GM12878 (cell line): Measurements from ENCODE around the gene RGS6. TPM values are rescaled to one million over a fixed set of nuclear protein-coding genes. Genes with fewer than 3 reads are reported as not detected.

Experiments
- ATAC-seq: fragments of 200-7000 bp; cut with Tn5 transposase; 3 replicates; pipeline ENCODE4 v1.9.1; 2020; ENCODE audit warnings: mild to moderate bottlenecking, moderate library complexity
- BruUV-seq: library from RNA; stranded (reverse); fragments of 400-500 nt; replicated peaks from 2 replicates; lab custom pipeline; 2021; lab: Mats Ljungman, UMichigan
- CTCF ChIA-PET: fragments of 300-600 bp; sonication (Branson Sonifier 250); formaldehyde crosslinking; extraction: SDS; loops from one replicate; lab custom pipeline; 2021; ENCODE audit warnings: inconsistent platforms; lab: Yijun Ruan, JAX
- POLR2A ChIA-PET: fragments of 350-600 bp; formaldehyde crosslinking; extraction: SDS; loops from one replicate; lab custom pipeline; 2021; ENCODE audit warnings: inconsistent platforms; lab: Charles Lee
- RAD21 ChIA-PET: fragments of 300-600 bp; sonication (Branson Sonifier 250); formaldehyde crosslinking; loops from one replicate; lab custom pipeline; 2023; ENCODE audit warnings: antibody characterized with exemption; ENCODE audit not compliant: unreplicated experiment; lab: Charles Lee
- SMC1A ChIA-PET: fragments of 300-600 bp; sonication (Branson Sonifier 250); formaldehyde crosslinking; loops from one replicate; lab custom pipeline; 2023; ENCODE audit not compliant: unreplicated experiment, uncharacterized antibody; lab: Charles Lee
- DNase-seq: peaks from one replicate; pipeline ENCODE4 v3.0.0-alpha.2; 2011; ENCODE audit warnings: low read depth, low spot score
- FAIRE-seq: peaks from 3 replicates; lab custom pipeline; 2011; peaks lifted over from hg19 to GRCh38; lab: Jason Lieb, UNC
- H2AFZ ChIP-seq: 2 replicates; pipeline ENCODE4 v1.6.0; 2011; ENCODE audit warnings: low read depth, low read length, control low read depth; ENCODE audit not compliant: control insufficient read depth
- H3K27ac ChIP-seq: 2 replicates; pipeline ENCODE4 v1.5.1; 2011; ENCODE audit warnings: control low read depth; ENCODE audit not compliant: control insufficient read depth, insufficient read depth
- H3K27me3 ChIP-seq, 2 experiments: replicated peaks in 1 of 2; 2 replicates each; pipeline versions ENCODE4 v1.6.0 to v1.6.1; 2011; ENCODE audit warnings: low read length in 1 of 2; ENCODE audit not compliant: control insufficient read depth in 2 of 2, insufficient read depth in 2 of 2
- H3K36me3 ChIP-seq, 2 experiments: 2 replicates each; pipeline ENCODE4 v1.5.1; 2011; ENCODE audit warnings: low read length in 1 of 2; ENCODE audit not compliant: control insufficient read depth in 2 of 2, insufficient read depth in 2 of 2
- H3K4me1 ChIP-seq: 2 replicates; pipeline ENCODE4 v1.6.1; 2011; ENCODE audit warnings: mild to moderate bottlenecking, low read length, moderate library complexity, mixed read lengths; ENCODE audit not compliant: control insufficient read depth, insufficient read depth
- H3K4me2 ChIP-seq: 2 replicates; pipeline ENCODE4 v1.6.0; 2011; ENCODE audit warnings: control low read depth; ENCODE audit not compliant: control insufficient read depth, insufficient read depth
- H3K4me3 ChIP-seq: fragments of 200-600 bp; sonication (generic); 2 replicates; pipeline ENCODE4 v1.5.1; 2016
- H3K79me2 ChIP-seq: 2 replicates; pipeline ENCODE4 v1.6.0; 2011; ENCODE audit warnings: low read length; ENCODE audit not compliant: control insufficient read depth, insufficient read depth
- H3K9ac ChIP-seq: 2 replicates; pipeline ENCODE4 v1.8.0; 2011; ENCODE audit warnings: low read length, control low read depth, mixed read lengths; ENCODE audit not compliant: control insufficient read depth, insufficient read depth
- H3K9me3 ChIP-seq: replicated peaks from 3 replicates; pipeline ENCODE4 v1.5.1; 2011; ENCODE audit warnings: mild to moderate bottlenecking, low read length; ENCODE audit not compliant: control insufficient read depth, insufficient read depth
- H4K20me1 ChIP-seq: 2 replicates; pipeline ENCODE4 v1.6.0; 2011; ENCODE audit not compliant: control insufficient read depth, insufficient read depth
- MTA2 ChIP-seq: fragments of 450-650 bp; IDR thresholded peaks from 2 replicates; pipeline ENCODE4 v1.6.1; 2016; ENCODE audit warnings: low read depth, mild to moderate bottlenecking, moderate library complexity
- MYC ChIP-seq: IDR thresholded peaks from 2 replicates; pipeline ENCODE4 v1.6.1; 2011; ENCODE audit warnings: mild to moderate bottlenecking, low read length, moderate library complexity, inconsistent platforms; ENCODE audit not compliant: insufficient read depth, insufficient replicate concordance, insufficient read length, severe bottlenecking
- NFXL1 ChIP-seq: fragments of 450-650 bp; IDR thresholded peaks from 2 replicates; pipeline ENCODE4 v1.6.1; 2017; ENCODE audit warnings: antibody characterized with exemption, mild to moderate bottlenecking, borderline replicate concordance
- NR2C1 ChIP-seq: fragments of 450-650 bp; IDR thresholded peaks from 2 replicates; pipeline ENCODE4 v1.6.1; 2017; ENCODE audit warnings: antibody characterized with exemption, mild to moderate bottlenecking, moderate library complexity
- NRF1 ChIP-seq: conservative IDR thresholded peaks from 2 replicates; pipeline ENCODE4 v1.6.1; 2011; ENCODE audit warnings: mild to moderate bottlenecking, low read depth, low read length, improper control_type of control experiment
- RAD21 ChIP-seq: IDR thresholded peaks from 2 replicates; pipeline ENCODE4 v1.6.1; 2011; ENCODE audit warnings: mild to moderate bottlenecking, low read depth, low read length, moderate library complexity; ENCODE audit not compliant: insufficient read depth
- STAT1 ChIP-seq: fragments of 450-650 bp; conservative IDR thresholded peaks from 2 replicates; pipeline ENCODE4 v1.6.1; 2014; ENCODE audit warnings: antibody characterized with exemption, mild to moderate bottlenecking
- YY1 ChIP-seq: IDR thresholded peaks from 2 replicates; pipeline ENCODE4 v1.6.1; 2011; ENCODE audit warnings: low read depth, mild to moderate bottlenecking, low read length
- WGBS: methylation state at CpG from one replicate; pipeline ENCODE4 v1.1.6; 2016; ENCODE audit warnings: low lambda C conversion rate; ENCODE audit not compliant: insufficient replicate concordance, insufficient coverage; ENCODE audit errors: missing lambda C conversion rate; 5-methylcytosine and 5-hydroxymethylcytosine counted together
- in situ Hi-C: fragments of 300-500 bp; cut with MboI; formaldehyde crosslinking; loops from 9 replicates; pipeline ENCODE4 v1.14.3; 2018; ENCODE audit warnings: mixed read lengths
- intact Hi-C: fragments of 100-400 bp; cut with micrococcal nuclease; formaldehyde crosslinking; loops from one replicate; pipeline ENCODE4 v1.14.2; 2022; ENCODE audit not compliant: unreplicated experiment
- polyA plus RNA-seq, 11 experiments: library from polyadenylated mRNA; depleted of rRNA in 4 of 11; unstranded in 6 of 11; stranded (reverse) in 5 of 11; fragments of >200 nt; fragmentation: Nextera tagmentation in 4 of 11; fragmentation: Illumina TruSeq in 1 of 11; extraction: Ambion mirVana in 4 of 11; extraction: Trizol in 1 of 11; gene quantifications; 1 replicate in 1 of 11; 2 replicates in 10 of 11; pipeline versions ENCODE4 v1.2.1 to v1.2.3, GENCODE V29; 2011 to 2016; ENCODE audit warnings: inconsistent platforms in 2 of 11, missing spikeins in 2 of 11, low read depth in 1 of 11
- total RNA-seq, 4 experiments: library from RNA; depleted of rRNA in 3 of 4; stranded (reverse); fragments of >200 nt in 3 of 4; fragmentation: Illumina TruSeq in 1 of 4; extraction: Trizol in 1 of 4; gene quantifications; 2 replicates each; pipeline versions ENCODE4 v1.2.1 to v1.2.3, GENCODE V29; 2013 to 2021
- TF ChIP-seq, protein P1 (sequence below): fragments of 450-650 bp; IDR thresholded peaks from 2 replicates; pipeline ENCODE4 v1.6.1; 2017; ENCODE audit warnings: mild to moderate bottlenecking, moderate library complexity
- TF ChIP-seq, protein P2 (sequence below): fragments of 450-650 bp; IDR thresholded peaks from 2 replicates; pipeline ENCODE4 v1.6.1; 2017; ENCODE audit warnings: low read depth, mild to moderate bottlenecking, moderate library complexity
- TF ChIP-seq, protein P3 (sequence below): fragments of 450-650 bp; IDR thresholded peaks from 2 replicates; pipeline ENCODE4 v1.6.1; 2014; ENCODE audit warnings: mild to moderate bottlenecking
- TF ChIP-seq, protein P4 (sequence below): IDR thresholded peaks from 2 replicates; pipeline ENCODE4 v1.6.1; 2011; ENCODE audit warnings: low read depth, mild to moderate bottlenecking, low read length, moderate library complexity, borderline replicate concordance; ENCODE audit errors: extremely low read depth
- TF ChIP-seq, protein P5 (sequence below): IDR thresholded peaks from 2 replicates; pipeline ENCODE4 v1.6.1; 2012; ENCODE audit warnings: low read length, inconsistent platforms

The RGS6 gene
- total and polyA plus RNA-seq, 10 of the 15 experiments (the other 5 are each of a cell fraction or from before 2014, with no cell fraction given) = 3.9 to 18.1 (median 12.4) TPM

DNA sequence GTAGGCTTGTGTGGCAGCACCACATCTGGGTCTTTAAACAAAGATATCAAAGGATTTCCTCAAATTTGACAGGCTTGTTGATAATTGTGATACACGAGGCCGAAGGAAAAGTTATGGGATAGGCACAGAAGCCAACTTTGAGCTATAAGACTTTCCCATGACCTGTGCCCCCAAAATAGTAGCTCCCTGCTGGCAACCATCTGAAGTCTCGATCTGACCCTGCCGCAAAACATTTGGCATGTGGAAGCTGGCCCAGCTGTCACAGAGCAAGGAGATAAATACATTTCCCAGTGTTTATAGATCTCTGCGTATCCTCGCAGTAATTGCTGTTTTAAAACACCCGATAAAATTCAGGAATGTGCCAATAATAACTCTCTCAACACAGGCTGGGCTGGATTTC, 26.4 kb upstream of the RGS6 start (continued):
- TF ChIP-seq, protein P1, sequence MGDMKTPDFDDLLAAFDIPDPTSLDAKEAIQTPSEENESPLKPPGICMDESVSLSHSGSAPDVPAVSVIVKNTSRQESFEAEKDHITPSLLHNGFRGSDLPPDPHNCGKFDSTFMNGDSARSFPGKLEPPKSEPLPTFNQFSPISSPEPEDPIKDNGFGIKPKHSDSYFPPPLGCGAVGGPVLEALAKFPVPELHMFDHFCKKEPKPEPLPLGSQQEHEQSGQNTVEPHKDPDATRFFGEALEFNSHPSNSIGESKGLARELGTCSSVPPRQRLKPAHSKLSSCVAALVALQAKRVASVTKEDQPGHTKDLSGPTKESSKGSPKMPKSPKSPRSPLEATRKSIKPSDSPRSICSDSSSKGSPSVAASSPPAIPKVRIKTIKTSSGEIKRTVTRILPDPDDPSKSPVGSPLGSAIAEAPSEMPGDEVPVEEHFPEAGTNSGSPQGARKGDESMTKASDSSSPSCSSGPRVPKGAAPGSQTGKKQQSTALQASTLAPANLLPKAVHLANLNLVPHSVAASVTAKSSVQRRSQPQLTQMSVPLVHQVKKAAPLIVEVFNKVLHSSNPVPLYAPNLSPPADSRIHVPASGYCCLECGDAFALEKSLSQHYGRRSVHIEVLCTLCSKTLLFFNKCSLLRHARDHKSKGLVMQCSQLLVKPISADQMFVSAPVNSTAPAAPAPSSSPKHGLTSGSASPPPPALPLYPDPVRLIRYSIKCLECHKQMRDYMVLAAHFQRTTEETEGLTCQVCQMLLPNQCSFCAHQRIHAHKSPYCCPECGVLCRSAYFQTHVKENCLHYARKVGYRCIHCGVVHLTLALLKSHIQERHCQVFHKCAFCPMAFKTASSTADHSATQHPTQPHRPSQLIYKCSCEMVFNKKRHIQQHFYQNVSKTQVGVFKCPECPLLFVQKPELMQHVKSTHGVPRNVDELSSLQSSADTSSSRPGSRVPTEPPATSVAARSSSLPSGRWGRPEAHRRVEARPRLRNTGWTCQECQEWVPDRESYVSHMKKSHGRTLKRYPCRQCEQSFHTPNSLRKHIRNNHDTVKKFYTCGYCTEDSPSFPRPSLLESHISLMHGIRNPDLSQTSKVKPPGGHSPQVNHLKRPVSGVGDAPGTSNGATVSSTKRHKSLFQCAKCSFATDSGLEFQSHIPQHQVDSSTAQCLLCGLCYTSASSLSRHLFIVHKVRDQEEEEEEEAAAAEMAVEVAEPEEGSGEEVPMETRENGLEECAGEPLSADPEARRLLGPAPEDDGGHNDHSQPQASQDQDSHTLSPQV = no peak
- TF ChIP-seq MTA2 (no peak), STAT1 (no peak), RAD21 (no peak)
- TF ChIP-seq, protein P2, sequence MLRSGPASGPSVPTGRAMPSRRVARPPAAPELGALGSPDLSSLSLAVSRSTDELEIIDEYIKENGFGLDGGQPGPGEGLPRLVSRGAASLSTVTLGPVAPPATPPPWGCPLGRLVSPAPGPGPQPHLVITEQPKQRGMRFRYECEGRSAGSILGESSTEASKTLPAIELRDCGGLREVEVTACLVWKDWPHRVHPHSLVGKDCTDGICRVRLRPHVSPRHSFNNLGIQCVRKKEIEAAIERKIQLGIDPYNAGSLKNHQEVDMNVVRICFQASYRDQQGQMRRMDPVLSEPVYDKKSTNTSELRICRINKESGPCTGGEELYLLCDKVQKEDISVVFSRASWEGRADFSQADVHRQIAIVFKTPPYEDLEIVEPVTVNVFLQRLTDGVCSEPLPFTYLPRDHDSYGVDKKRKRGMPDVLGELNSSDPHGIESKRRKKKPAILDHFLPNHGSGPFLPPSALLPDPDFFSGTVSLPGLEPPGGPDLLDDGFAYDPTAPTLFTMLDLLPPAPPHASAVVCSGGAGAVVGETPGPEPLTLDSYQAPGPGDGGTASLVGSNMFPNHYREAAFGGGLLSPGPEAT = no peak
- TF ChIP-seq, all 136 proteins: peak for 0

DNA sequence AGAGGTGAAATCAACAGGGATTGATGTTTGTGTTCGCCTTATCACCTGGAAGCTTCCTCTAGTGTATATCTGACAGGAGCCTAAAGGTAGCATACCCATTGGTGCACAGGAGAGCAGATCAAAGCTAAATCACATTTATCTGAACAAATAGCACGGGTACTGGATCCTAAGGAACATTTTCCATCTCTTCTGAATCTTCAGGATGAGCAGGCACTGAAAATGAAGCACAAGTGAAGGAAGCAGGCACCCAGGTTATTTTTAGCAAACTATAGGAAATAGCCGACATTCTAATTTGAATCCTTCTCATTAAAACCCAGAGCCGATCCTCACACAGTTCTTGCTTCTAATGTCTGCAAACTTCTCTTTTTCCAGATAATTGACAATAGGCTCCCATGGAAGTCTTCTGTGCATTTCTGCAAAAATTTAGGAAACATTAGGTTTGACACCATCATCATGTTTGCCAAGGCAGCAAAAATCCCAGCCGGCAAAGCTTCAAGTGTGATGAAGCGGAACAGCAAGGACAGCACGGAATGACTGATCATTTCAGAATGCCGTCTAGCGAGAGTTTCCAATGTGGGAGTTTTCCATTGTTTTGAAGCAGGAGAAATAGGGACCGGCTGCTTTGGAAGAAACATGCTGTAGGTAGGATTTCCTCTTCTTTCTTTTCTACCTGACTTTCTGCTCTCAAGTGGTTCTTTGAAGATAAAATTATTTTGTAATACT, 24.3 kb upstream of the RGS6 start:
- WGBS = 63% methylated on average over 10 of the region's 10 CpGs
- TF ChIP-seq, protein P3, sequence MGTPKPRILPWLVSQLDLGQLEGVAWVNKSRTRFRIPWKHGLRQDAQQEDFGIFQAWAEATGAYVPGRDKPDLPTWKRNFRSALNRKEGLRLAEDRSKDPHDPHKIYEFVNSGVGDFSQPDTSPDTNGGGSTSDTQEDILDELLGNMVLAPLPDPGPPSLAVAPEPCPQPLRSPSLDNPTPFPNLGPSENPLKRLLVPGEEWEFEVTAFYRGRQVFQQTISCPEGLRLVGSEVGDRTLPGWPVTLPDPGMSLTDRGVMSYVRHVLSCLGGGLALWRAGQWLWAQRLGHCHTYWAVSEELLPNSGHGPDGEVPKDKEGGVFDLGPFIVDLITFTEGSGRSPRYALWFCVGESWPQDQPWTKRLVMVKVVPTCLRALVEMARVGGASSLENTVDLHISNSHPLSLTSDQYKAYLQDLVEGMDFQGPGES = no peak
- TF ChIP-seq, protein P4, sequence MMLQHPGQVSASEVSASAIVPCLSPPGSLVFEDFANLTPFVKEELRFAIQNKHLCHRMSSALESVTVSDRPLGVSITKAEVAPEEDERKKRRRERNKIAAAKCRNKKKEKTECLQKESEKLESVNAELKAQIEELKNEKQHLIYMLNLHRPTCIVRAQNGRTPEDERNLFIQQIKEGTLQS = no peak
- TF ChIP-seq NRF1 = no peak
- TF ChIP-seq, protein P5, sequence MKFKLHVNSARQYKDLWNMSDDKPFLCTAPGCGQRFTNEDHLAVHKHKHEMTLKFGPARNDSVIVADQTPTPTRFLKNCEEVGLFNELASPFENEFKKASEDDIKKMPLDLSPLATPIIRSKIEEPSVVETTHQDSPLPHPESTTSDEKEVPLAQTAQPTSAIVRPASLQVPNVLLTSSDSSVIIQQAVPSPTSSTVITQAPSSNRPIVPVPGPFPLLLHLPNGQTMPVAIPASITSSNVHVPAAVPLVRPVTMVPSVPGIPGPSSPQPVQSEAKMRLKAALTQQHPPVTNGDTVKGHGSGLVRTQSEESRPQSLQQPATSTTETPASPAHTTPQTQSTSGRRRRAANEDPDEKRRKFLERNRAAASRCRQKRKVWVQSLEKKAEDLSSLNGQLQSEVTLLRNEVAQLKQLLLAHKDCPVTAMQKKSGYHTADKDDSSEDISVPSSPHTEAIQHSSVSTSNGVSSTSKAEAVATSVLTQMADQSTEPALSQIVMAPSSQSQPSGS = no peak
- no peak for TF ChIP-seq YY1
- TF ChIP-seq NFXL1 = no peak
- no peak for TF ChIP-seq NR2C1
- no peak for TF ChIP-seq MYC

More for the DNA sequence above, 24.3 kb upstream of the RGS6 start:
- H2AFZ ChIP-seq = no peak overlapping the region
- no peaks in the 10 kb centered on the region for H3K36me3 ChIP-seq
- ChIA-PET CTCF (no interaction called here), RAD21 (interaction anchor here (0.6 kb wide), 1 partner anchor 10 kb away, joined by 4 read pairs; no protein-coding TSS in a partner anchor), SMC1A (interaction anchor here (1.0 kb wide), 1 partner anchor 43 kb away, joined by 3 read pairs; no protein-coding TSS in a partner anchor), POLR2A (no interaction called here)
- H4K20me1 ChIP-seq = no peaks in the 10 kb centered on the region
- ATAC-seq (no peak), DNase-seq (no peak), FAIRE-seq (no peak)
- no TSS peak for BruUV-seq
- no peaks in the 10 kb centered on the region for H3K79me2 ChIP-seq
- no peak overlapping the region for H3K4me3 ChIP-seq
- in situ Hi-C loops = no loop called here
- H3K4me1 ChIP-seq = no peaks in the 10 kb centered on the region
- H3K4me2 ChIP-seq = no peak overlapping the region
- H3K27ac ChIP-seq = no peak overlapping the region
- no peak overlapping the region for H3K9ac ChIP-seq
- intact Hi-C loops = no loop called here
- no peaks in the 10 kb centered on the region for H3K9me3 ChIP-seq
- H3K27me3 ChIP-seq = peaks cover 1 to 10% of the 10 kb centered on the region in 2 experiments; a peak in 2 of 4 replicates
